Gastroesophageal sphincter (tissue), 3 donors: ENCODE results near the gene NDUFS8.

Experiments
- CTCF ChIP-seq, 4 experiments: fragments of 200-600 bp in 2 of 4; fragments of 450-650 bp in 2 of 4; sonication (generic) in 1 of 4; IDR thresholded peaks; one replicate each; pipeline ENCODE4 v1.5.1; 2017 to 2019; ENCODE audit warnings: antibody characterized with exemption in 4 of 4, mild to moderate bottlenecking in 2 of 4, moderate library complexity in 2 of 4
- EP300 ChIP-seq: sonication (generic); formaldehyde crosslinking; IDR thresholded peaks from one replicate; pipeline ENCODE4 v1.6.1; 2017; ENCODE audit warnings: antibody characterized with exemption, mild to moderate bottlenecking
- POLR2A ChIP-seq, 2 donors: fragments of 450-650 bp; IDR thresholded peaks; one replicate each; pipeline ENCODE4 v1.6.1; 2017; ENCODE audit warnings: antibody characterized with exemption in 2 of 2, mild to moderate bottlenecking in 2 of 2, moderate library complexity in 1 of 2

- TF ChIP-seq EP300: no peak
- TF ChIP-seq POLR2A (IDR thresholded peaks at IDR 0.05): no peak
- no peak for TF ChIP-seq CTCF (IDR thresholded peaks at IDR 0.05)
Observed at GRCh38 chr11:68043349-68044144, 13.1 kb downstream of the NDUFS8 start.
